Left lung (tissue), 10 donors: ENCODE measurements around the gene COBL. TPM values are rescaled to one million over a fixed set of nuclear protein-coding genes. Genes with fewer than 3 reads are reported as not detected.

Source experiments
- ATAC-seq: fragments of 200-7000 bp; cut with Tn5 transposase; one replicate; pipeline ENCODE4 v1.9.1; 2020; ENCODE audit warnings: moderate library complexity
- DNase-seq, 4 donors: peaks; one replicate each; pipeline ENCODE4 v3.0.0-alpha.2; 2013 to 2020
- H3K27ac ChIP-seq, 2 donors: fragments of 200-600 bp; sonication (generic) in 1 of 2; one replicate each; pipeline versions ENCODE4 v1.5.0 to v1.8.0; 2020 to 2021
- H3K27me3 ChIP-seq, 2 donors: fragments of 200-600 bp; sonication (generic) in 1 of 2; one replicate each; pipeline versions ENCODE4 v1.5.0 to v1.8.0; 2020 to 2021
- H3K36me3 ChIP-seq, 2 donors: fragments of 200-600 bp; sonication (generic) in 1 of 2; one replicate each; pipeline versions ENCODE4 v1.5.0 to v1.8.0; 2020 to 2021
- H3K4me1 ChIP-seq, 2 donors: fragments of 200-600 bp; one replicate each; pipeline ENCODE4 v1.8.0; 2021
- H3K4me3 ChIP-seq, 2 donors: fragments of 200-600 bp; sonication (generic) in 1 of 2; one replicate each; pipeline versions ENCODE4 v1.5.0 to v1.8.0; 2020 to 2021; ENCODE audit warnings: mild to moderate bottlenecking in 1 of 2
- H3K9me3 ChIP-seq, 2 donors: fragments of 200-600 bp; sonication (generic) in 1 of 2; one replicate each; pipeline versions ENCODE4 v1.5.0 to v1.8.0; 2020 to 2021
- intact Hi-C, 2 donors: fragments of 100-400 bp; cut with DNase I; formaldehyde crosslinking; loops; one replicate each; pipeline versions ENCODE4 v1.11.2 to v1.14.2; 2022
- polyA plus RNA-seq, 6 donors: library from polyadenylated mRNA; unstranded; fragments of 120-200 nt; gene quantifications; one replicate each; pipeline ENCODE4 v1.2.1, GENCODE V29; 2013; ENCODE audit not compliant: insufficient read length in 6 of 6
- total RNA-seq, 2 donors: library from RNA; stranded (reverse); fragmentation: NEBNext Ultra II Directional; extraction: Animal tissue kit (Norgen Biotek cat#: 25700); gene quantifications; one replicate each; pipeline ENCODE4 v1.2.1, GENCODE V29; 2021
- TF ChIP-seq, protein P1 (sequence below), 2 donors: fragments of 200-600 bp; sonication (generic) in 1 of 2; IDR thresholded peaks; one replicate each; pipeline versions ENCODE4 v1.5.0 to v1.8.0; 2021; ENCODE audit warnings: antibody characterized with exemption in 2 of 2
- donor health status: DM: no; HTN: yes; CAD: no.
- donor health status: DM: no; HTN: no; CAD: no.

Gene COBL
- total and polyA plus RNA-seq, 8 donors: 3.6 to 36.1 (median 6.4) TPM

DNA sequence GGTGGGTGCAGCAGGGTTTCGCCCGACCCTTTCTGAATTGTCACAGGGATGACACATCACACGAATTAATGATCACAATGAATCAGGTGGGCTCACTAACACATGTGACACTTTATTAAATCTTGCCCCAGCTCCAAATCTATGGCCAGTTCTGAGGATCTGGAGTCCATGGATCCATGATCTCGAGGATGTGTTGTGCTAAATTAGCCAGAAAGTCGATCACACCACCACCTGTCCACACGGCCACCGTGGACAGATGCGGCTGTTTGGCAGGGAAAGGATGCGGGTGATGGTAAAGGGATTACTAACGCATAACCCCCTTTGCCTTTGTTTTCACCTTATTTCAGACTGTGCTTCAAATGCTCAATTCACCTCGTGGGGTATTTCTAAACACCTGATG is 96.4 kb downstream of the COBL start:
- intact Hi-C loops: no loop called here
- ATAC-seq (no peak), DNase-seq (no peak)
- TF ChIP-seq, protein P1, sequence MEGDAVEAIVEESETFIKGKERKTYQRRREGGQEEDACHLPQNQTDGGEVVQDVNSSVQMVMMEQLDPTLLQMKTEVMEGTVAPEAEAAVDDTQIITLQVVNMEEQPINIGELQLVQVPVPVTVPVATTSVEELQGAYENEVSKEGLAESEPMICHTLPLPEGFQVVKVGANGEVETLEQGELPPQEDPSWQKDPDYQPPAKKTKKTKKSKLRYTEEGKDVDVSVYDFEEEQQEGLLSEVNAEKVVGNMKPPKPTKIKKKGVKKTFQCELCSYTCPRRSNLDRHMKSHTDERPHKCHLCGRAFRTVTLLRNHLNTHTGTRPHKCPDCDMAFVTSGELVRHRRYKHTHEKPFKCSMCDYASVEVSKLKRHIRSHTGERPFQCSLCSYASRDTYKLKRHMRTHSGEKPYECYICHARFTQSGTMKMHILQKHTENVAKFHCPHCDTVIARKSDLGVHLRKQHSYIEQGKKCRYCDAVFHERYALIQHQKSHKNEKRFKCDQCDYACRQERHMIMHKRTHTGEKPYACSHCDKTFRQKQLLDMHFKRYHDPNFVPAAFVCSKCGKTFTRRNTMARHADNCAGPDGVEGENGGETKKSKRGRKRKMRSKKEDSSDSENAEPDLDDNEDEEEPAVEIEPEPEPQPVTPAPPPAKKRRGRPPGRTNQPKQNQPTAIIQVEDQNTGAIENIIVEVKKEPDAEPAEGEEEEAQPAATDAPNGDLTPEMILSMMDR (IDR thresholded peaks at IDR 0.05): no peak
- H3K9me3 ChIP-seq: no peaks in the 10 kb centered on the region
- H3K4me3 ChIP-seq: no peak overlapping the region
- H3K36me3 ChIP-seq: no peaks in the 10 kb centered on the region
- H3K27ac ChIP-seq: no peak overlapping the region
- H3K27me3 ChIP-seq: no peaks in the 10 kb centered on the region
- H3K4me1 ChIP-seq: peaks cover 0 to 2% of the 10 kb centered on the region in 2 donors

DNA sequence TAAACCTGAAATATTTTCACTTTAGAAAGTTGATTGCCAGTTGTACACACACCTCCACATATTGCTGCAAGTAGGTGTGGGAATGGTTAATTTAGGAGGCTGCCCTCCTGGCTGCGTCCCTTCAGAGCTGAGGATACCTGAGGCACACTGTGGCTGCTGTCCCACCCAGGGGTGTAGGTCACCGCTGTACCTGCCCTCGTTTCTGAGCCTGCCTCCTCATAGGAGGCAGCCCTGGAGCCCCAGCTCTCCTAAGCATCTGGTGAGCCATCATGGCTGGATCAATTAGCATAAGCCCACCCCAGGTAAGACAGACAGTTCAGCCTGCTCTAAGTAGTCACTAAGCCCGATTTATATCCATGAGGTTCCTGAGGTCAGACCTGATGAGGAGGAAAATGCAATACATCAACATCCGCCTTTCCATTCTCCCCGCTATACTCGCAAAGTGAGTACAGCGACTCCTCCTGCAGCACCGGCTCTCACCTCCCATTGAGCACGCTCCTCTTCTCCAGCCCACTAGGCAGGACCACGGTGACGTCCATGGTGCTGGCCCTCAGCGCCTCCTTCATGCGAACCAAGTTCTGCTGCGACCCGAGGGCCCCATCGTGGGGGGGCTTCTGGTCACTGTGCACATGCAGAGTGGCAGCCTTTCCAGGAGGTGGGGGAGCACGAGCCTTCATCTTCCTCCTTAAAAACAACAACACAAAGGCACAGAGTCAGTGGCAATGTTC is 97.2 kb downstream of the COBL start:
- Histone ChIP-seq H3K4me3 (no peak overlapping the region), H3K27ac (no peak overlapping the region), H3K4me1 (no peaks in the 10 kb centered on the region), H3K9me3 (no peaks in the 10 kb centered on the region), H3K27me3 (no peaks in the 10 kb centered on the region), H3K36me3 (no peaks in the 10 kb centered on the region)
- ATAC-seq (no peak), DNase-seq (no peak)
- intact Hi-C loops: no loop called here
- TF ChIP-seq, protein P1 (IDR thresholded peaks at IDR 0.05): no peak

DNA sequence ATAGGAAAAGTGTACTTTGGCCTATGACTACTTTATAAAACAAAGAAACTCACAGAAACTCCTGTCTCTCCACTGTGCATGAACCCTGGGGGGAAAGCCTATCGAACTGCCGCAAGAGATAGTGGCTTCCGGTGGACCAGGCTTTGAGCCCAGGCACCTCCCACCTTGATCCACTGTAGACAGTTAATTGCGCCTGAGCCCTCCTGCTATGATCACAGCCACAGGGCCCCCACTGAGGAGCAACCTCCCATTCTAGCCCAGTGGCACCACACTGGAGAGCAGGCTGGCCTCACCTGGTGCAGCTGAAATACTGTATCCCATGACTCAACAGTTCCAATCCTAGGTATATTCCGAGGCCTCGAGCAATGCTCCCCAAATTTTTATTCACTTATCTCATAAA is 98.8 kb downstream of the COBL start:
- DNase-seq: no peak
- H3K4me3 ChIP-seq: no peak overlapping the region
- no peaks in the 10 kb centered on the region for H3K27me3 ChIP-seq
- intact Hi-C loops: no loop called here
- no peak overlapping the region for H3K27ac ChIP-seq
- TF ChIP-seq, protein P1 (IDR thresholded peaks at IDR 0.05): no peak
- H3K4me1 ChIP-seq: no peaks in the 10 kb centered on the region
- H3K9me3 ChIP-seq: no peaks in the 10 kb centered on the region
- no peaks in the 10 kb centered on the region for H3K36me3 ChIP-seq
- no peak for ATAC-seq

- H3K4me3 ChIP-seq: no peak overlapping the region
- ATAC-seq (no peak), DNase-seq (no peak)
- H3K4me1 ChIP-seq: no peaks in the 10 kb centered on the region
- no peaks in the 10 kb centered on the region for H3K27me3 ChIP-seq
- H3K9me3 ChIP-seq: no peaks in the 10 kb centered on the region
- intact Hi-C loops: no loop called here
- H3K36me3 ChIP-seq: no peaks in the 10 kb centered on the region
- no peak overlapping the region for H3K27ac ChIP-seq
- TF ChIP-seq, protein P1 (IDR thresholded peaks at IDR 0.05): no peak
Measured at GRCh38 chr7:51214098-51214497, 102.5 kb downstream of the COBL start.

DNA sequence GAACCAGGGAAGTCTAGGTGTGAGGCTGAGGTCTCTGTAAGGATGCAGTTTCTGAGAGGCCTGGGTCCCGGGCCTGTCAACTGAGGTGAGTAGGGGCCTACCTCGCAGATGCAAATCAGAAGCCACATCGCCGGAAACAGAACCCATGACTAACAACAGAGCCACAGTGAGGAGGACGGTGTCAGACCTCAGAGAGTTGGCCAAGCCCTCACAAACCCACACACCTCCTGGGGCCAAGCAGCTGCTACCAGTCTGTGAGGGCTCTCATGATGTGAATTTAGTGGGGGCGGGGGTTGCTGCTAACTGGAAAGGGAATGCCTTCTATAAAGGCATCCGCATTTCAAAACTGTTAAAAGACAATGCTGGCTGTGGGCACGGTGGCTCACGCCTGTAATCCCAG is 103.0 kb downstream of the COBL start:
- no peaks in the 10 kb centered on the region for H3K27me3 ChIP-seq
- intact Hi-C loops: no loop called here
- TF ChIP-seq, protein P1 (IDR thresholded peaks at IDR 0.05): no peak
- no peak overlapping the region for H3K27ac ChIP-seq
- no peak overlapping the region for H3K4me3 ChIP-seq
- H3K36me3 ChIP-seq: no peaks in the 10 kb centered on the region
- ATAC-seq (no peak), DNase-seq (no peak)
- no peaks in the 10 kb centered on the region for H3K9me3 ChIP-seq
- no peaks in the 10 kb centered on the region for H3K4me1 ChIP-seq
